Uterus (tissue), 2 donors: Measurements from ENCODE around the gene IDH2.

Source experiments
- CTCF ChIP-seq, 4 experiments: fragments of 200-600 bp in 2 of 4; fragments of 450-650 bp in 2 of 4; sonication (generic) in 2 of 4; IDR thresholded peaks; one replicate each; pipeline ENCODE4 v1.5.1; 2016 to 2019; ENCODE audit warnings: antibody characterized with exemption in 4 of 4, mild to moderate bottlenecking in 2 of 4, moderate library complexity in 1 of 4
- POLR2A ChIP-seq, 2 donors: fragments of 450-650 bp; IDR thresholded peaks; one replicate each; pipeline ENCODE4 v1.6.1; 2016; ENCODE audit warnings: antibody characterized with exemption in 2 of 2, mild to moderate bottlenecking in 1 of 2, moderate library complexity in 1 of 2

GRCh38 chr15:90064911-90065681 is 37.2 kb downstream of the IDH2 start:
- no peak for TF ChIP-seq CTCF (IDR thresholded peaks at IDR 0.05)
- no peak for TF ChIP-seq POLR2A (IDR thresholded peaks at IDR 0.05)
